IPS-20b (cell line): ENCODE results near the gene BCL2L15.

Source experiments
- H3K27ac ChIP-seq: one replicate; pipeline ENCODE4 v1.5.1; 2013; ENCODE audit warnings: low read length
- H3K27me3 ChIP-seq: 2 replicates; pipeline ENCODE4 v1.6.1; 2013; ENCODE audit warnings: mild to moderate bottlenecking, low read length, inconsistent platforms; ENCODE audit not compliant: insufficient read depth
- H3K36me3 ChIP-seq: 2 replicates; pipeline ENCODE4 v1.6.1; 2013; ENCODE audit warnings: low read depth, mild to moderate bottlenecking, inconsistent platforms, low read length, moderate library complexity; ENCODE audit not compliant: insufficient read depth
- H3K4me1 ChIP-seq: 2 replicates; pipeline ENCODE4 v1.6.1; 2013; ENCODE audit warnings: mild to moderate bottlenecking, control low read depth, inconsistent platforms, low read length, moderate library complexity; ENCODE audit not compliant: insufficient read depth
- H3K4me3 ChIP-seq: 2 replicates; pipeline ENCODE4 v1.5.1; 2013; ENCODE audit warnings: mild to moderate bottlenecking, low read length, inconsistent platforms
- H3K9ac ChIP-seq: 2 replicates; pipeline ENCODE4 v1.6.1; 2013; ENCODE audit warnings: low read depth, mild to moderate bottlenecking, inconsistent platforms, low read length, moderate library complexity
- H3K9me3 ChIP-seq: 2 replicates; pipeline ENCODE4 v1.6.1; 2013; ENCODE audit warnings: mild to moderate bottlenecking, low read depth, low read length, inconsistent platforms; ENCODE audit not compliant: insufficient read depth

The BCL2L15 gene

GRCh38 chr1:113836534-113836933 lies 50.8 kb downstream of the BCL2L15 start:
- no peaks in the 10 kb centered on the region for H3K36me3 ChIP-seq
- H3K9me3 ChIP-seq = no peaks in the 10 kb centered on the region
- no peak overlapping the region for H3K27ac ChIP-seq
- no peaks in the 10 kb centered on the region for H3K27me3 ChIP-seq
- no peak overlapping the region for H3K9ac ChIP-seq
- H3K4me1 ChIP-seq = no peaks in the 10 kb centered on the region
- no peak overlapping the region for H3K4me3 ChIP-seq

- H3K9ac ChIP-seq = no peak overlapping the region
- H3K27me3 ChIP-seq = no peaks in the 10 kb centered on the region
- no peaks in the 10 kb centered on the region for H3K9me3 ChIP-seq
- no peak overlapping the region for H3K4me3 ChIP-seq
- no peaks in the 10 kb centered on the region for H3K36me3 ChIP-seq
- H3K4me1 ChIP-seq = no peaks in the 10 kb centered on the region
- no peak overlapping the region for H3K27ac ChIP-seq
These were observed 51.6 kb downstream of the BCL2L15 start for GRCh38 chr1:113835686-113836290.

GRCh38 chr1:113834716-113835115 lies 52.7 kb downstream of the BCL2L15 start:
- H3K9me3 ChIP-seq = no peaks in the 10 kb centered on the region
- H3K4me1 ChIP-seq = no peaks in the 10 kb centered on the region
- H3K36me3 ChIP-seq = no peaks in the 10 kb centered on the region

More at GRCh38 chr1:113834716-113835115, 52.7 kb downstream of the BCL2L15 start:
- Histone ChIP-seq H3K27me3 (no peaks in the 10 kb centered on the region), H3K9ac (no peak overlapping the region), H3K4me3 (no peak overlapping the region), H3K27ac (no peak overlapping the region)
